GM21717 (cell line): ENCODE data around the gene HIRIP3.

ENCODE experiments used
- ATAC-seq: cut with Tn5 transposase; IDR thresholded peaks from one replicate; pipeline ENCODE4 v1.9.1; 2021; ENCODE audit warnings: mild to moderate bottlenecking, moderate library complexity; ENCODE audit not compliant: unreplicated experiment

Gene HIRIP3

GRCh38 chr16:30000735-30001631, 5.6 kb upstream of the HIRIP3 start:
- no peak for ATAC-seq

- no peak for ATAC-seq
These were observed 4.2 kb upstream of the HIRIP3 start for GRCh38 chr16:29999605-30000004.

- no peak for ATAC-seq
These were observed 1.4 kb upstream of the HIRIP3 start for GRCh38 chr16:29996766-29997250.

- ATAC-seq = peak; percentile 72
These were observed 721 bp upstream of the HIRIP3 start, which contains the start of gene INO80E for GRCh38 chr16:29995911-29996765. Gene INO80E, plus strand, starts transcription at chr16:29996241. Its CDS starts 70 bp downstream, at chr16:29996311.

GRCh38 chr16:29994600-29995323, 655 bp downstream of the HIRIP3 start:
- peak; percentile 21 for ATAC-seq

- ATAC-seq = no peak
These were observed 1.4 kb downstream of the HIRIP3 start for GRCh38 chr16:29993903-29994599.

- ATAC-seq = no peak
These were observed 2.1 kb downstream of the HIRIP3 start for GRCh38 chr16:29993191-29993902.

GRCh38 chr16:29992344-29992967, 3.0 kb downstream of the HIRIP3 start:
- no peak for ATAC-seq

- ATAC-seq = no peak
These were observed 3.9 kb downstream of the HIRIP3 start for GRCh38 chr16:29991571-29991904.

- ATAC-seq = no peak
These were observed 4.4 kb downstream of the HIRIP3 start for GRCh38 chr16:29990883-29991570.

GRCh38 chr16:29990034-29990433, 5.4 kb downstream of the HIRIP3 start:
- no peak for ATAC-seq

- ATAC-seq = no peak
These were observed 6.1 kb downstream of the HIRIP3 start for GRCh38 chr16:29989111-29989858.

GRCh38 chr16:29988346-29989075, 6.9 kb downstream of the HIRIP3 start:
- ATAC-seq = no peak

GRCh38 chr16:29987371-29988085, 7.9 kb downstream of the HIRIP3 start:
- no peak for ATAC-seq

- no peak for ATAC-seq
These were observed 8.5 kb downstream of the HIRIP3 start for GRCh38 chr16:29986931-29987330.

GRCh38 chr16:29986231-29986630, 9.2 kb downstream of the HIRIP3 start:
- ATAC-seq = no peak
